ACHN (cell line): Measurements from ENCODE around the gene SRSF11.
A peak's percentile ranks its signal among the peaks of the same experiment; 100 is the strongest.
"Not testable (repeated sequence)": the region's sequence is repeated elsewhere in the genome, so short reads cannot be mapped to it uniquely, and the experiment has no call there.

Source experiments
- DNase-seq: peaks from one replicate; pipeline ENCODE4 v3.0.0-alpha.2; 2015
- in situ Hi-C: cut with HindIII; loops from 2 replicates; pipeline ENCODE4 v1.10.0; 2017; ENCODE audit warnings: low sequenced_read_pairs, low pct_ligation_motif_present, low pct_unique_long_range_greater_than_20kb

SRSF11 gene

DNA sequence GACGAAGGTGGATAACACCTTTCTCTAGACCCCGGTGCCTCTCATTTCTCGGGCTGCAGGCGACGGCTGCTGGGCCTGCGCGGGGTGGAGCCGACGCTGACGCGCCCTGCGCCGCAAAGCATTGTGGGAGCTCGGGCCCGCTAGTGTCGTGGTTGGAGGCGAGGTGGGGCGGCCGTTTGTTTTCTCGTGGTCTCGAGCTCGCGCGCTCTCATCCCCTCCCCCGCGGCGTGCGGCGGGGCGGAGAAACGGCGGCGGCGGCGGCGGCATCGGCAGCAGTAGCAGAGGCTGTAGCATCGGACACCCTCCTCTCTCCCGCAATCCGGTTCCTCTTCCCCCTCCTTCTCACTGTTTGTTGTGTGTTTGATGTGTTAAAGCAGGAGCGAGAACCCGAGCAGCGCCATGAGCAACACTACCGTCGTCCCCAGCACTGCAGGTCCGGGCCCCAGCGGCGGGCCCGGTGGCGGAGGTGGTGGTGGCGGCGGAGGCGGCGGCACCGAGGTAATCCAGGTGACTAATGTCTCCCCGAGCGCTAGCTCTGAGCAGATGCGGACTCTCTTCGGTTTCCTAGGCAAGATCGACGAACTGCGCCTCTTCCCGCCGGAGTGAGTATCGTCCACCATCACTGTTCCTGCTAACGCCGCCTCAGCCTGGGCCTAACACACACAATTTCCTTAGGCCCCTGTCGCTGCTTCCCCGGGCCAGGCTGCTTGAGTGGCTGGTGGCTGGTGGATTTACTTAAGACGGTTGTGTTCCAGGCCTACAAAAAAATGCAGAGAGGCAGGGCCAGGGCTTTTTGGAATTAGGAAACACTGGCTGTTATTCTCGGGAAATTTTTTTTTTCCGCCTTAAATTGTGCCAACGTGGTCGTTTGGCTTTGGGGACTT is at the start of gene SRSF11:
Gene SRSF11 (plus strand): TSS at position 143 of the 884 bp plus-strand sequence. CDS start 257 bp downstream, at position 400.
- in situ Hi-C loops: no loop called here
- DNase-seq: peak; percentile 91

DNA sequence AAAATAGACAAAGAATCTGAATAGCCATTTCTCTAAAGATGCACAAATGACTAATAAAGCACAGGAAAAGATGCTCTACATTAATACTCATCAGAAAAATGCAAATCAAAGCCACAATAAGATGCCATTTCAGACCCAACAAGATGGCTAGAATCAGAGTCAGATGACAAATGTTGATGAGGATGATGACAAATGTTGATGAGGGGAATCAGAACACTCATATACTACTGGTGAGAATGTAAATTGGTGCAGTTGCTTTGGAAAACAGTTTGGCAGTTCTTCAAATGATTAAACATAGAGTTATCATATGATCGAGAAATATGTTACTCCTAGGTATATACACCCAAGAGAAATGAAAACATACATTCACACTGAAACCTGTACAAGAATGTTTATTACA is 49.7 kb upstream of the SRSF11 start:
- DNase-seq: no peak
- in situ Hi-C loops: no loop called here

GRCh38 chr1:70185181-70185580 is 36.0 kb upstream of the SRSF11 start:
- in situ Hi-C loops, DNase-seq: not testable (repeated sequence)

GRCh38 chr1:70188522-70188921 is 32.7 kb upstream of the SRSF11 start:
- in situ Hi-C loops: no loop called here

DNA sequence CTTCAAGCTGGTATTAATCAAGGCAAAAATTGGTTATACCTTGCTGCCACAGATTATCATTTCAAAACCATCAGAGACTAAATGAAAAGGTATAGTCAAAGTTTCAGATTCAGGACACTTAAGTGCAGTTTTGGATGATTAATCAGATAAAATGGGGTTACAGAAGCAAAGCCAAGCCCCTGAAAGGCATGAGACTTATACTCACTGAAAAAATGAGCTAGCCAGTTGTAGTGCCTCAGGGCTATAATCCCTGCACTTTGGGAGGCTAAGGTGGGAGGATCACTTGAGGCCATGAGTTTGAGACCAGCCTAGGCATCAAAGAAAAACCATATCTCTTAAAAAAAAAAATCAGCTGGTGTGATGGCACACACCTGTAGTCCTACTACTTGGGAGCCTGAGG is 31.0 kb upstream of the SRSF11 start:
- DNase-seq: no peak
- in situ Hi-C loops: no loop called here

More at GRCh38 chr1:70188522-70188921, 32.7 kb upstream of the SRSF11 start:
- DNase-seq: no peak

DNA sequence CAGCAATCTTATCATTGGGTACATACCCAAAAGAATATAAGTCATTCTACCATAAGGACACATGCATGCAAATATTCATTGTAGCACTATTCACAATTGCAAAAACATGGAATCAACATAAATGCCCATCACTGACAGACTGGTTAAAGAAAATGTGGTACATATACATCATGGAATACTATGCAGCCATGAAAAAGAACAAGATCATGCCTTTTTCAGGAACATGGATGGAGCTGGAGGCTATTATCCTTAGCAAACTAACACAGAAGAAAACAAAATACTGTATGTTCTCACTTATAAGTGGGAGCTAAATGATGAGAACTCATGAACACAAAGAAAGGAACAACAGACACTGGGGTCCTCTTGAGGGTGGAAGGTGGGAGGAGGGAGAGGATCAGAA is 28.7 kb upstream of the SRSF11 start:
- DNase-seq, in situ Hi-C loops: not testable (repeated sequence)

DNA sequence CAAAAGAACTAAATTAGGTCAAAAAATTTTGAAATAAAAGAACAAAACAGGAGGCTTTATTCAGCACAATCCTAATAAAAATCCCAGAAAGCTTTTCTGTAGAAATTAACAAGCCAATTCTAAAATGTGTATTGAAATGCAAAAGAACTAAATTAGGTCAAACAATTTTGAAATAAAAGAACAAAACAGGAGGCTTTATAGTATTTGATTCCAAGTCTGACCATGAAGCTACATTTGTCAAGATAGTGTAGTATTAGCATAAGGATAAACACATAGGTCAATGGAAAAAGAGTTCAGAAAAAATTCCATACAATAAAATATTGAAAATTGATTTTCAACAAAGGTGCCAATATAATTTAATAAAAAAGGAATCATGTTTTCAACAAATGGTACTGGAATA is 26.6 kb upstream of the SRSF11 start:
- in situ Hi-C loops: no loop called here
- DNase-seq: no peak

DNA sequence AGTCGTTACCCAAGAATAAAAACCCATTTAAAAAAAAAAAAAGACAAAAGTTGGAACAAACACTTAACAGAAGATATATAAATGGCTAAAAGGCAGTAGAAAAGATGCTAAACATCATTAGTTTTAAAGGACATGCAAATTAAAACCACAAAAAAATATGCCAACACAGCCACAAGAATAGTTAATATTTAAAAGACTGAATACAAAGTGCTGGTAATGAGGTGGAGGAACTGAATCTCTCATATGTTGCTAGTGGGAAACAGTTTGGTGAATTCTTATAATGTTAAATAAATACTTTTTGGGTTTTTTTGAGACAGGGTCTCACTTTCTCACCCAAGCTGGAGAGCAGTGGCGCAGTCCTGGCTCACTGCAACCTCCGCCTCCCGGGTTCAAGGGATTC is 25.8 kb upstream of the SRSF11 start:
- no peak for DNase-seq
- in situ Hi-C loops: no loop called here

- in situ Hi-C loops: no loop called here
These were observed 24.8 kb upstream of the SRSF11 start for GRCh38 chr1:70196333-70196732.

DNA sequence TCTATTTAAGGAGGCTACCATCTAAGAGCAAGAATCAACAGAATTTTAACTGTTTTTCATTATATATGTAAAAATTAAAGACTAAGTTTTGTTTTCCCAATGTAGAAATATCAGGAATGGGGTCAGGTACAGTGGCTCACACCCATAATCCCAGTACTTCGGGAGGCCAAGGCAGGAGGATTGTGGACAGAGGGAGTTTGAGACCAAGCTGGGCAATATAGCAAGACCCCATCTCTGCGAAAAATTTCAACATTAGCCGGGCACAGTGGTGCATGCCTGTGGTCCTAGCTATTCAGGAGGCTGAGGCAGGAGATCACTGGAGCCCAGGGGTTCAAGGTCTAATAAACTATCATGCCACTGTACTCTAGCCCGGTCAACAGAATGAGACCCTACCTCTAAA is 21.1 kb upstream of the SRSF11 start:
- DNase-seq: no peak
- in situ Hi-C loops: no loop called here

More at GRCh38 chr1:70196333-70196732, 24.8 kb upstream of the SRSF11 start:
- DNase-seq: no peak

DNA sequence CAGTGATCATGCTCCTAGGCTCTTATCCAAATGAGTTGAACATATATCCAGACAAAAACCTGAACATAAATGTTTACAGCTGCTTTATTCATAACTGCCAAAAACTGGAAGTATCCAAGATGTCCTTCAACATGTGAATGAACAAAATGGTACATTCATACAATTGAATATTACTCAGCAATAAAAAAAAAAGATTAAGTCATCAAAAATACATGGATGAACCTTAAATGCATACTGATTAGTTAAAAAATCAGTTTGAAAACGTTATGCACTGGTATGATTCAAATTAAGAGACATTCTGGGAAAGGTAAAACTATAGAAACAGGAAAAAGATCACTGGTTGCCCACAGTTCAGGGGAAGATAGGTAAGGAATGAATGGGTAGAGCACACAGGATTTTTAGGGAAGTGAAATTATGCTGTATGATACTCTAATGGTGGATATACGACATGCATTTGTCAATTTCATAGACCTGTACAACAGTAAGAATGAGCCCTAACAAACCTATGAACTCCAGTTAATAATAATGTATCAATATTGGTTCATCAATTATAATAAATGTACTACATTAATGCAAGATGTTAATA is 18.9 kb upstream of the SRSF11 start:
- in situ Hi-C loops: no loop called here
- no peak for DNase-seq

- DNase-seq: no peak
- in situ Hi-C loops: no loop called here
These were observed 17.0 kb upstream of the SRSF11 start for GRCh38 chr1:70204139-70204538.

DNA sequence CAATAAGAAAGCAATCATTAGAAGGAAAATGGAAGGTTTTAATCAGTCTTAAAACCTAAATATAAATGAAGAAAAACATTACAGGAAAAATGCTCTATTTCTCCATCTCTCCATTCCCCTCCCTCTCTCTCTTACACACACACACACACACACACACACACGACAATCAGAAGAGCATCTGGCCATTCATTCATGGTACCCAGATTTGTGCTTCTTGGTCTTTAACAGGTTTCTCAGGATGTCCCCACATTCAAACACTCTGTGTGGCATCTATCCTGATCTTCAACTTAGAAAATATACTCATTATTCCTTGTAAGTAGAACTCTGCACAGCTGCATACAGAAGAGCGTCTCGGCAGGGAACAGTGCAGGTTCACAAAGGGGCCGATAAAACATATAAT is 16.6 kb upstream of the SRSF11 start:
- no peak for DNase-seq

DNA sequence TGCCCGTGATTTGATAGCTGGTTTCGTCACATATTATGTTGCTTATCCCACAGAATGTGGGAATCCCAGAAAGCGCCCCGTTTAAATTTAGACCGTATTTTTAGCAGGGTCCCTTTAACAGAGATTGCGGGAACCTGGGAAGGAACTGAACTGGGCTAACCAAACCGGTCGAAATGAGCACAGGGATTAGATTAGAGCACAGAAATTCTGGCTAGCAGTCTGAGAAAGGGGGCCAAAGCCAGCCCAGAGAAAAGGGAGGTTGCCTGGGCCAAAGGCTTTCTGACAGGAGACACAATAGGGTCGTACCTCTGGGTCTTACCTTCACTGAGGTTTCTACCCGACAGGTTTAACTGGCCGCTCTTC is 16.1 kb upstream of the SRSF11 start:
- DNase-seq: no peak
- in situ Hi-C loops: no loop called here

More for the DNA sequence above, 16.6 kb upstream of the SRSF11 start:
- in situ Hi-C loops: no loop called here

GRCh38 chr1:70205434-70206118 is 15.6 kb upstream of the SRSF11 start, which contains the start of gene LRRC40:
TSS of gene LRRC40 (minus strand) at chr1:70205579. CDS start at chr1:70205540, 39 bp downstream.
- in situ Hi-C loops: no loop called here
- peak; percentile 95 for DNase-seq

DNA sequence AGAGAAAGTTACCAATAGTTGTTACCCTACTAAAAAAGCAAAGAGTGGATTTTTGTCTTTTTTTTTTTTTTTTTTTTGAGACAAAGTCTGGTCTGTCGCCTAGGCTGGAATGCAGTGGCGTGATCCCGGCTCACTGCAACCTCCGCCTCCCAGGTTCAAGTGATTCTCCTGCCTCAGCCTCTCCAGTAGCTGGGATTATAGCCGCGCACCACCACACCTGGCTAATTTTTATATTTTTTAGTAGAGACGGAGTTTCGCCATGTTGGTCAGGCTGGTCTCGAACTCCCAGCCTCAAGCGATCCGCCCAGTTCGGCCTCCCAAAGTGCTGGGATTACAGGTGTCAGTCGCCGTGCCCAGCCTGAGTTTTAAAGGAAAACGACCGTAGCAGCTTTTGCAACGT is 14.3 kb upstream of the SRSF11 start:
- in situ Hi-C loops, DNase-seq: not testable (repeated sequence)

- in situ Hi-C loops: no loop called here
- no peak for DNase-seq
These were observed 13.7 kb upstream of the SRSF11 start for GRCh38 chr1:70207492-70207891.

- no peak for DNase-seq
- in situ Hi-C loops: no loop called here
These were observed 12.9 kb upstream of the SRSF11 start for GRCh38 chr1:70208292-70208691.

DNA sequence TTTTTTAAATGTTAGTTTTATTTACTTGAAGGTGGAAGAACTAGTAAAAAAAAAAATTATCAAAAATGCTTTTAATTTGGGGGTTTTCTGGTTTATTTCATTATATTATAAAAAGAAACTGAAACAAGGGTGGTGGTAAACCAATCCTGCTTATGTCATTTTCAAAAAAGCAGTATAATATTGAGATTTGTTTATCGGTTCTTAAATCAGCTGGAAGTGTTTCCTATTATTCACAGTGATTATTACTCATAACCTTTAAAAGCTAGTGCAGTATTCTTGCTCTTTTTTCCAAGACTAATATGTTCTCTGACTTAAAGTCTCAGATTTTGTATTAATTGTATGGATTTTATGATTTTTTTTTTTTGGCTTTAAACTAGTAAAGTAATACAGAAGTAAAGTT is 10.4 kb upstream of the SRSF11 start:
- no peak for DNase-seq

More for the DNA sequence above, 10.4 kb upstream of the SRSF11 start:
- in situ Hi-C loops: no loop called here
